Natural killer cell (primary cell): ENCODE measurements around the gene UPK3BL2. TPM values are rescaled to one million over a fixed set of nuclear protein-coding genes. Genes with fewer than 3 reads are reported as not detected.
A peak's percentile ranks its signal among the peaks of the same experiment; 100 is the strongest.
"Not testable (repeated sequence)": the region's sequence is repeated elsewhere in the genome, so short reads cannot be mapped to it uniquely, and the experiment has no call there.

ENCODE experiments used
- ATAC-seq, 3 donors: fragments of 150-1000 bp in 2 of 3; fragments of 200-7000 bp in 1 of 3; cut with Tn5 transposase; 1 replicate in 1 of 3; 2 replicates in 2 of 3; pipeline ENCODE4 v1.10.0; 2021; ENCODE audit warnings: mild to moderate bottlenecking in 2 of 3, moderate library complexity in 2 of 3
- DNase-seq, 2 donors: peaks; one replicate each; pipeline versions ENCODE4 v3.0.0 to v3.0.0-alpha.2; 2013 to 2021; ENCODE audit warnings: mixed read lengths in 1 of 2
- H3K27ac ChIP-seq: one replicate; pipeline ENCODE4 v1.5.1; 2013; ENCODE audit warnings: mild to moderate bottlenecking, low read length
- H3K27me3 ChIP-seq: one replicate; pipeline ENCODE4 v1.6.1; 2013; ENCODE audit warnings: low read length; ENCODE audit not compliant: control insufficient read depth, insufficient read depth
- H3K36me3 ChIP-seq: one replicate; pipeline ENCODE4 v1.6.1; 2013; ENCODE audit warnings: low read length; ENCODE audit not compliant: control insufficient read depth, insufficient read depth
- H3K4me1 ChIP-seq: one replicate; pipeline ENCODE4 v1.6.1; 2013; ENCODE audit warnings: low read length; ENCODE audit not compliant: control insufficient read depth, insufficient read depth
- H3K4me3 ChIP-seq: one replicate; pipeline ENCODE4 v1.5.1; 2013; ENCODE audit warnings: low read length
- H3K9me3 ChIP-seq: one replicate; pipeline ENCODE4 v1.6.1; 2013; ENCODE audit warnings: low read length; ENCODE audit not compliant: control insufficient read depth, insufficient read depth
- H3K27ac Mint-ChIP-seq, 2 donors: one replicate each; pipeline ENCODE4 v1.8.0; 2022; ENCODE audit warnings: mild to moderate bottlenecking in 2 of 2, mixed read lengths in 2 of 2, moderate library complexity in 1 of 2
- H3K27me3 Mint-ChIP-seq, 2 donors: one replicate each; pipeline ENCODE4 v1.8.0; 2022; ENCODE audit warnings: low read depth in 2 of 2, mixed read lengths in 2 of 2
- H3K36me3 Mint-ChIP-seq: one replicate; pipeline ENCODE4 v1.8.0; 2022; ENCODE audit warnings: mixed read lengths
- H3K4me1 Mint-ChIP-seq, 2 donors: one replicate each; pipeline ENCODE4 v1.8.0; 2022; ENCODE audit warnings: mixed read lengths in 2 of 2
- H3K4me3 Mint-ChIP-seq: one replicate; pipeline ENCODE4 v1.8.0; 2022; ENCODE audit warnings: mild to moderate bottlenecking, moderate library complexity, mixed read lengths
- H3K9me3 Mint-ChIP-seq, 2 donors: one replicate each; pipeline ENCODE4 v1.8.0; 2022; ENCODE audit warnings: mixed read lengths in 2 of 2
- WGBS: methylation state at CpG from one replicate; pipeline ENCODE4 v1.1.7; 2013; ENCODE audit warnings: missing lambda C conversion rate; ENCODE audit not compliant: insufficient coverage; 5-methylcytosine and 5-hydroxymethylcytosine counted together
- intact Hi-C: fragments of 100-400 bp; cut with micrococcal nuclease; formaldehyde crosslinking; loops from one replicate; pipeline ENCODE4 v1.14.2; 2022
- total RNA-seq, 4 donors: library from RNA; stranded (reverse); fragments of 120-200 nt in 1 of 4; gene quantifications; one replicate each; pipeline versions ENCODE4 v1.2.3 to v1.2.4, GENCODE V29; 2013 to 2022

The UPK3BL2 gene
- total RNA-seq, 3 donors from 2014 or later (not counting 1 experiment from before 2014, with no cell fraction given), result 56.5 to 100 (median 68.5) TPM

- H3K27me3 Mint-ChIP-seq, H3K4me1 ChIP-seq, H3K4me3 ChIP-seq, H3K36me3 Mint-ChIP-seq, H3K4me3 Mint-ChIP-seq, DNase-seq, H3K27ac Mint-ChIP-seq, H3K27me3 ChIP-seq, H3K9me3 Mint-ChIP-seq, H3K4me1 Mint-ChIP-seq, H3K27ac ChIP-seq, H3K9me3 ChIP-seq, H3K36me3 ChIP-seq, intact Hi-C loops: not testable (repeated sequence)
- WGBS, result no CpG with 5 or more reads among the region's 30 CpGs
- peak; percentile 62 to 80 (median 71) for ATAC-seq
These were observed 31.5 kb downstream of the UPK3BL2 start for GRCh38 chr7:102511860-102512522.

DNA sequence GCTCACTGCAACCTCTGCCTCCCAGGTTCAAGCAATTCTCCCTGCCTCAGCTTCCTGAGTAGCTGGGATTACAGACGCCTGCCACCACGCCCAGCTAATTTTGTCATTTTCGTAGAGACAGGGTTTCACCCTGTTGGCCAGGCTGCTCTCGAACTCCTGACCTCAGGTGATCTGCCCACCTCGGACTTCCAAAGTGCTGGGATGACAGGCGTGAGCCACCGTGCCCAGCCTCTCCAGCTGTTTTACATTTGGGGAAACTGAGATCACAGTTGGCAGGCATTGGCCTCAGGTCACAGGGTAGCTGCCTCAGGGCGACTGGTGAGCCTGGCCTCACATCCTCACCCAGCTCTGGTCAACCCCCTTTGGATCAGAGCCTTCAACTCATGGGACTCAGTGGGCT lies 32.9 kb downstream of the UPK3BL2 start:
- H3K9me3 ChIP-seq, H3K27me3 Mint-ChIP-seq, H3K4me3 Mint-ChIP-seq, H3K27ac Mint-ChIP-seq, H3K4me1 Mint-ChIP-seq, H3K36me3 ChIP-seq, H3K4me1 ChIP-seq, H3K27me3 ChIP-seq, H3K4me3 ChIP-seq, H3K9me3 Mint-ChIP-seq, intact Hi-C loops, H3K27ac ChIP-seq, H3K36me3 Mint-ChIP-seq, ATAC-seq: not testable (repeated sequence)
- DNase-seq, result peak in 1 of 2 donors; percentile 18
- WGBS, result 95% methylated on average over 4 of the region's 8 CpGs

DNA sequence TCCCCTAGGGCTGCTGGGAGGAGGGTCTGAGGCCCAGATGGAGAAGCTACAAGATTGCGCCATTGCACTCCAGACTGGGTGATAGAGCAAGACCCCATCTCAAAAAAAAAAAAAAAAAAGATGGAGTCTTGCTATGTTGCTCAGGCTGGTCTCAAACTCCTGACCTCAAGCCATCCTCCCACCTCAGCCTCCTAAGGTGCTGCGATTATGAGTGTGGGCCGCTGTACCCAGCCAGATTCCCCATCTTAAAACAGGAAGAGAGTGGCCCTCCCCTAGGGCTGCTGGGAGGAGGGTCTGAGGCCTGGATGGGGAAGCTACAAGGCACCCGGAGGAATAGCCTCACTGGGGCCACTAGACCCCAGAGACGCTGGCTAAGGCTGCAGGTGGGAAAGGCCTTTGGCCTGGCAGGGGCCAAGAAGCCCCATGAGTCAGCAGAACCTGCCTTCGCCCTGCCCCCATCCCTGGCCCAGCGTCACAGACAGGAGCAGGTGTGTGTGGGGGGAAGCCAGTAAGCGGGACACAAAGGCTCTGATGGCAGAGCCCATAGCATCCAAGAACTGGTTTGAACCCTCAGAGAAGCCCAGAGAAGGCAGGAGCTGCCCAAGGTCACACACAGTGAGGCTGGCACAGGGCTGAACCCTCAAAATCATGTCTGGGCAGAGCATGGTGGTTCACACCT lies 35.9 kb downstream of the UPK3BL2 start:
- H3K36me3 Mint-ChIP-seq, intact Hi-C loops: not testable (repeated sequence)

GRCh38 chr7:102505298-102506185 lies 38.0 kb downstream of the UPK3BL2 start:
- DNase-seq, H3K4me1 Mint-ChIP-seq, H3K27ac ChIP-seq, H3K27me3 Mint-ChIP-seq, H3K4me3 Mint-ChIP-seq, H3K36me3 Mint-ChIP-seq, H3K4me3 ChIP-seq, H3K27me3 ChIP-seq, H3K36me3 ChIP-seq, intact Hi-C loops, H3K4me1 ChIP-seq, H3K9me3 Mint-ChIP-seq, ATAC-seq, H3K9me3 ChIP-seq, H3K27ac Mint-ChIP-seq: not testable (repeated sequence)
- WGBS, result 90% methylated on average over 2 of the region's 24 CpGs

More for the DNA sequence above, 35.9 kb downstream of the UPK3BL2 start:
- H3K27me3 ChIP-seq, H3K4me3 Mint-ChIP-seq, H3K27ac ChIP-seq, H3K4me1 Mint-ChIP-seq, ATAC-seq, H3K9me3 ChIP-seq, H3K9me3 Mint-ChIP-seq, DNase-seq, H3K36me3 ChIP-seq, H3K27me3 Mint-ChIP-seq, H3K4me3 ChIP-seq, H3K4me1 ChIP-seq, H3K27ac Mint-ChIP-seq: not testable (repeated sequence)
- whole genome bisulfite sequencing, result no CpG with 5 or more reads among the region's 8 CpGs

DNA sequence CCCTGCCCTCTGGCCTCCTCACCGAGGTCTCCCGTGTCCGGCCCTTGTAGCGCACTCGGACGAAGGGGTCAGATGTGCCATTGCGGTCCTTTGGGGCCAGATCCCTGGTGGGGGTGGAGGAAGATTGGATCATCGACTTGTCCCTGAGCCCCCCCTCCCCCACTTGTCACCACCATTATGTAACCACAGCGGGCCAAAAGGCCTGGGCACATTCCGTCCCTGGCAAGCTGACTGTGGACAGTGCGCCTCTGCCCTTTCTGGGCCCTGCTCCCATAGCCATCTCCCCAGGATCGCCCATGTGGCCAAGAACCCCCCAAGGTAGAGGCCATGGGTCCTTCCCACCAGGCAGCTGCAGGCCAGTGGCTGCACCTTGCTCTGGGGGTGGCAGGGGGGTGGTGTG lies 40.4 kb downstream of the UPK3BL2 start:
- H3K4me3 ChIP-seq, H3K4me1 Mint-ChIP-seq, H3K9me3 ChIP-seq, H3K36me3 Mint-ChIP-seq, H3K4me1 ChIP-seq, H3K27me3 ChIP-seq, H3K4me3 Mint-ChIP-seq, H3K27ac Mint-ChIP-seq, H3K9me3 Mint-ChIP-seq, H3K36me3 ChIP-seq, H3K27me3 Mint-ChIP-seq, H3K27ac ChIP-seq, intact Hi-C loops, DNase-seq: not testable (repeated sequence)
- peak in 1 of 3 donors; percentile 18 for ATAC-seq
- WGBS, result no CpG with 5 or more reads among the region's 12 CpGs

DNA sequence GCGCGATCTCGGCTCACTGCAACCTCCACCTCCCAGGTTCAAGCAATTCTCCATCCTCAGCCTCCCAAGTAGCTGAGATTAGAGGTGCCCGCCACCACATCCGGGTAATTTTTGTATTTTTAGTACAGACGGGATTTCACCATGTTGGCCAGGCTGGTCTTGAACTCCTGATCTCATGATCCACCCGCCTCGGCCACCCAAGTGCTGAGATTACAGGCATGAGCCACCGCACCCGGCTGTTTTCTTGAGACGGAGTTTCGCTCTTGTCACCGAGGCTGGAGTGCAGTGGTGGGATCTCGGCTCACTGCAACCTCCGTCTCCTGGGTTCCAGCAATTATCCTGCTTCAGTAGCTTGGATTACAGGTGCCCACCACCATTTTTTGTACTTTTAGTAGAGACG lies 45.2 kb downstream of the UPK3BL2 start:
- ATAC-seq, H3K27me3 Mint-ChIP-seq, H3K9me3 Mint-ChIP-seq, H3K27ac ChIP-seq, H3K4me1 Mint-ChIP-seq, H3K27ac Mint-ChIP-seq, H3K36me3 Mint-ChIP-seq, DNase-seq, H3K27me3 ChIP-seq, H3K4me3 ChIP-seq, H3K4me1 ChIP-seq, H3K9me3 ChIP-seq, intact Hi-C loops, H3K36me3 ChIP-seq, H3K4me3 Mint-ChIP-seq: not testable (repeated sequence)
- WGBS, result 95% methylated on average over 4 of the region's 16 CpGs

DNA sequence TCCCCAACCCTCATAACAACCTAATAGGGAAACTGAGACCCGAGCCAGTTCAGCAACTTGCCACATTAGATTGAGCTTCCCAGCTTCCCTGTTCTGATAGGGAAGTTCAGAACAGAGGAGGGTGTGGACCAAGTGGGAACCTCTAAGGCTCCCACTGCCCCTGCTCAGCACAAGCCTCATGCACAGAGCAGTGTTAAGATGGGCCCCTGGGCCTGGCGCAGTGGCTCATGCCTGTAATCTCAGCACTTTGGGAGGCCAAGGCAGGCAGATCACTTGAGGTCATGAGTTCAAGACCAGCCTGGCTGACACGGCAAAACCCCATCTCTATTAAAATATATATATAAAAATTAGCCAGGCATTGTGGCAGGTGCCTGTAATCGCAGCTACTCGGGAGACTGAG lies 46.2 kb downstream of the UPK3BL2 start:
- H3K27ac ChIP-seq, H3K4me1 Mint-ChIP-seq, intact Hi-C loops, H3K27ac Mint-ChIP-seq, H3K4me3 ChIP-seq, ATAC-seq, H3K9me3 Mint-ChIP-seq, H3K36me3 ChIP-seq, H3K4me1 ChIP-seq, H3K36me3 Mint-ChIP-seq, DNase-seq, H3K9me3 ChIP-seq, H3K27me3 ChIP-seq, H3K4me3 Mint-ChIP-seq, H3K27me3 Mint-ChIP-seq: not testable (repeated sequence)
- no CpG with 5 or more reads among the region's 5 CpGs for WGBS
